Breast epithelium (tissue), 4 donors: ENCODE measurements around the gene C6orf15. TPM values are rescaled to one million over a fixed set of nuclear protein-coding genes. Genes with fewer than 3 reads are reported as not detected.
"Not testable (repeated sequence)": the region's sequence is repeated elsewhere in the genome, so short reads cannot be mapped to it uniquely, and the experiment has no call there.

ENCODE experiments used
- DNase-seq, 2 donors: peaks; one replicate each; pipeline ENCODE4 v3.0.0-alpha.2; 2019; ENCODE audit warnings: low spot score in 2 of 2
- H3K27ac ChIP-seq, 2 donors: fragments of 200-600 bp; sonication (generic) in 1 of 2; one replicate each; pipeline ENCODE4 v1.5.1; 2016 to 2019; ENCODE audit warnings: mild to moderate bottlenecking in 1 of 2
- H3K27me3 ChIP-seq, 2 donors: fragments of 200-600 bp; sonication (generic) in 1 of 2; one replicate each; pipeline versions ENCODE4 v1.5.1 to v1.6.0; 2017 to 2019; ENCODE audit warnings: control low read depth in 1 of 2, mild to moderate bottlenecking in 1 of 2
- H3K36me3 ChIP-seq: fragments of 200-600 bp; one replicate; pipeline ENCODE4 v1.5.1; 2019
- H3K4me1 ChIP-seq, 2 donors: fragments of 200-600 bp; sonication (generic); one replicate each; pipeline ENCODE4 v1.5.1; 2016 to 2019; ENCODE audit warnings: control low read depth in 1 of 2
- H3K4me3 ChIP-seq, 3 donors: fragments of 200-600 bp; sonication (generic); 1 replicate in 2 of 3; 2 replicates in 1 of 3; pipeline ENCODE4 v1.5.1; 2016 to 2019; ENCODE audit warnings: mild to moderate bottlenecking in 3 of 3, moderate library complexity in 2 of 3
- H3K9me3 ChIP-seq, 2 donors: fragments of 200-600 bp; sonication (generic) in 1 of 2; one replicate each; pipeline ENCODE4 v1.5.1; 2016 to 2019; ENCODE audit warnings: control low read depth in 1 of 2
- CTCF ChIP-seq, 3 donors: fragments of 450-650 bp; IDR thresholded peaks; one replicate each; pipeline ENCODE4 v1.5.1; 2016 to 2017; ENCODE audit warnings: antibody characterized with exemption in 3 of 3, mild to moderate bottlenecking in 3 of 3, moderate library complexity in 3 of 3
- POLR2A ChIP-seq: fragments of 450-650 bp; IDR thresholded peaks from one replicate; pipeline ENCODE4 v1.6.1; 2016; ENCODE audit warnings: antibody characterized with exemption, mild to moderate bottlenecking, moderate library complexity
- POLR2AphosphoS5 ChIP-seq, 3 donors: sonication (generic); formaldehyde crosslinking; IDR thresholded peaks; one replicate each; pipeline ENCODE4 v1.6.1; 2017; ENCODE audit warnings: antibody characterized with exemption in 3 of 3
- intact Hi-C: fragments of 100-400 bp; cut with DNase I; formaldehyde crosslinking; loops from one replicate; pipeline ENCODE4 v1.15.1; 2023; ENCODE audit warnings: low total_unique reads
- total RNA-seq, 3 donors: library from RNA; depleted of rRNA; stranded (reverse); fragments of >200 nt; gene quantifications; one replicate each; pipeline ENCODE4 v1.1.0, GENCODE V29; 2016

Gene C6orf15
- total RNA-seq, 3 donors from 2014 or later: 0.59 TPM; not detected in 2

GRCh38 chr6:31074401-31074800 is 38.0 kb downstream of the C6orf15 start:
- TF ChIP-seq CTCF (IDR thresholded peaks at IDR 0.05): no peak
- no peak for TF ChIP-seq POLR2AphosphoS5 (IDR thresholded peaks at IDR 0.05)
- TF ChIP-seq POLR2A: no peak
- intact Hi-C loops: loop anchor here (10.0 kb wide), 1 partner anchor 160 kb away; the partner anchor contains the start of gene VARS2

GRCh38 chr6:31070711-31071197 is 41.6 kb downstream of the C6orf15 start:
- Histone ChIP-seq H3K4me3 (no peak overlapping the region), H3K36me3 (no peaks in the 10 kb centered on the region), H3K9me3 (no peaks in the 10 kb centered on the region), H3K4me1 (no peaks in the 10 kb centered on the region), H3K27me3 (no peaks in the 10 kb centered on the region), H3K27ac (no peak overlapping the region)
- DNase-seq: peak in 1 of 2 donors; percentile 53
- TF ChIP-seq POLR2A: no peak
- TF ChIP-seq POLR2AphosphoS5 (IDR thresholded peaks at IDR 0.05): no peak
- TF ChIP-seq CTCF (IDR thresholded peaks at IDR 0.05): peak in 2 of 3 donors; percentile 38 to 61
- intact Hi-C loops: loop anchor here (10.0 kb wide), 1 partner anchor 156 kb away; the partner anchor contains the start of gene VARS2

More at GRCh38 chr6:31074401-31074800, 38.0 kb downstream of the C6orf15 start:
- Histone ChIP-seq H3K36me3 (no peaks in the 10 kb centered on the region), H3K4me3 (no peak overlapping the region), H3K27me3 (no peaks in the 10 kb centered on the region), H3K9me3 (no peaks in the 10 kb centered on the region), H3K4me1 (no peaks in the 10 kb centered on the region), H3K27ac (no peak overlapping the region)
- DNase-seq: no peak

GRCh38 chr6:31068669-31069340 is 43.6 kb downstream of the C6orf15 start:
- no peaks in the 10 kb centered on the region for H3K36me3 ChIP-seq
- H3K27me3 ChIP-seq: no peaks in the 10 kb centered on the region
- H3K27ac ChIP-seq: no peak overlapping the region
- H3K4me3 ChIP-seq: no peak overlapping the region
- intact Hi-C loops: no loop called here
- no peaks in the 10 kb centered on the region for H3K9me3 ChIP-seq
- peak; percentile 33 to 70 for DNase-seq
- no peaks in the 10 kb centered on the region for H3K4me1 ChIP-seq
- TF ChIP-seq POLR2A: no peak
- peak; percentile 60 to 88 (median 67) for TF ChIP-seq CTCF (IDR thresholded peaks at IDR 0.05)

GRCh38 chr6:31067891-31068668 is 44.3 kb downstream of the C6orf15 start:
- H3K9me3 ChIP-seq, H3K4me3 ChIP-seq, H3K27ac ChIP-seq, H3K4me1 ChIP-seq, DNase-seq, H3K36me3 ChIP-seq, H3K27me3 ChIP-seq, intact Hi-C loops: not testable (repeated sequence)

GRCh38 chr6:31067028-31067427 is 45.3 kb downstream of the C6orf15 start:
- DNase-seq, H3K4me1 ChIP-seq, H3K27me3 ChIP-seq, H3K27ac ChIP-seq, H3K9me3 ChIP-seq, H3K36me3 ChIP-seq, H3K4me3 ChIP-seq, intact Hi-C loops: not testable (repeated sequence)

- no peaks in the 10 kb centered on the region for H3K36me3 ChIP-seq
- H3K27ac ChIP-seq: no peak overlapping the region
- H3K9me3 ChIP-seq: no peaks in the 10 kb centered on the region
- no peaks in the 10 kb centered on the region for H3K4me1 ChIP-seq
- DNase-seq: no peak
- no peaks in the 10 kb centered on the region for H3K27me3 ChIP-seq
- TF ChIP-seq POLR2A (no peak), CTCF (IDR thresholded peaks at IDR 0.05) (no peak), POLR2AphosphoS5 (IDR thresholded peaks at IDR 0.05) (no peak)
- intact Hi-C loops: no loop called here
- no peak overlapping the region for H3K4me3 ChIP-seq
Observed at GRCh38 chr6:31065556-31065955, 46.8 kb downstream of the C6orf15 start.
